ENCODE data around the gene ATP10B. TPM values are rescaled to one million over a fixed set of nuclear protein-coding genes. Genes with fewer than 3 reads are reported as not detected.

The ATP10B gene
- polyA plus RNA-seq, 2 donors = 5.0 to 6.6 TPM

DNA sequence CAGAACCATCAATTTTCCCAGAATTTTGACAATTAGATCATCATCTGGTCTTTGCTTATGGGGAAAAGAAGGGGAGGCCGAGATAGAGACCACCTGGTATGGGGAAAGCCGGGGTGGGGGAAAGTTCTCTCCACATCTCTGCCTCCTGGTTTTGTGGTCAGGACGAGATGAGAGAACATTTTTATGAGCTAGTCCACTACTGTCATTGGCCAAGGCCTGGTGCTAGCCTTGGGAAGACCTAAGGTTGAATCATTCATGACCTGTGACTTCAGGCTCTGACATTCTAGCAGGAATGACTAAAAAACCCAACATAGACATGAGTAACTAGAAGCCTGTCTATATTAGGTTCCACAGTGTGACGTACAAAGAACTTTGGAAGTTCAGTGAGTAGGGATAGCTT lies 295.2 kb downstream of the ATP10B start:
- Histone ChIP-seq H3K36me3 (ENCODE audit: control insufficient read depth in 2 of 2, insufficient read depth in 2 of 2, low read length in 1 of 2) (no peaks in the 10 kb centered on the region), H3K9me3 (ENCODE audit: control insufficient read depth in 2 of 2, insufficient read depth in 1 of 2, low read depth in 1 of 2, low read length in 1 of 2) (no peaks in the 10 kb centered on the region), H3K27ac (ENCODE audit: low read depth in 2 of 2, low read length in 1 of 2) (no peak overlapping the region), H3K4me1 (ENCODE audit: control insufficient read depth in 2 of 2, insufficient read depth in 2 of 2, low read length in 1 of 2) (no peaks in the 10 kb centered on the region), H3K27me3 (ENCODE audit: control insufficient read depth in 1 of 2, insufficient read depth in 2 of 2, low read length in 2 of 2) (no peaks in the 10 kb centered on the region), H3K4me3 (ENCODE audit: low read depth in 1 of 2, low read length in 2 of 2) (no peak overlapping the region)
- 80 to 83% methylated on average over 4 of the region's 4 CpGs for WGBS, 2 donors

DNA sequence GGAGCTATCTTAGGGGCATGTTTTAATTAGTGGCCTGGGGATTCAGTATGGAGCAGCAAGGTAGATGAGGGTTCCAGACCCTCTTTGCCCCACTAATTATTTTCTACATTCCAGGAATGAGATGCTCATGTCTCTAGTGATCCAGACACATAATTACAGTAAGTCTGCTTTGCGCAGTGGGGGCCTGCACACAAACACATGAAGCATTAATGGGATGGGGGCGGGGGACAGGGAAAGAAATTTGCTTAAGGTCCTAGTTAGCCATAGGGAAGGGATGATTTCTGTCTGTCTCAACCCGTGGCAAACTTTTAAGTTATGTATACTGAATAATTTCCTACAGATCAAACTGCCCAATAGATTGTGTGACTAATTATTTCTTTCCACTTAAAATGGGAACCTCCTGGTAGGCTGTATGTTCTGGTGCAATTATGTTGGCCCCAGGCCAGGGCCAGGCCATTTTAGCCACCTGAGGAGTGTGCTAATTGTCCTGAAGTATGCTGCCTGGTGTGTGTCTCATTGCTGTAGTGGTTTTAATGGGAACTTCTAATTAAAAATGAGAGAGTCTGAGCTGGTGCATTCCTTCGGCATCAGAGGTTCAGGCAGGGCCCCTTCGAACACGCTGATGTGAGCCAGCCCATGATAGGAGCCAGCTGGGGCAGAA lies 295.9 kb downstream of the ATP10B start:
- 75 to 77% methylated on average over 6 of the region's 6 CpGs for WGBS, 2 donors

DNA sequence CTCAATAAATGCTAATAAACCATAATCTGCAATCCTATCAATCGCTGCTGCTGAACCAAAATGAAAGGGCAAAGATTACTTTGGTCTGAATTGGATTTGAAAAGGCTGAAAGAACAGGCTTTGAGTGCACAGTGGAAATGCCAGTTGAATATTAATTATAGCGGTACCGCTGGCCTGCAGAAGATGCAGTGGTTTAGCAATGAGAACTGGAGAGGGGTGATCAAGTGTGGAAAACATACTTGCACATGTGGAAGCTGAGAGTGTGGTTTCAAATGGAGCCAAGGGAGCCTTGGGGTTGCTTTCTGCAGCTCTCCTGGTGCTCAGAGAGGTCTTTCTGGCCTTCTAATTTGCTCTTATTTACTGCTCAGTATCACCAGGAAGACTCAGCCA lies 296.4 kb downstream of the ATP10B start:
- Histone ChIP-seq H3K27ac (ENCODE audit: low read depth in 2 of 2, low read length in 1 of 2) (no peak overlapping the region), H3K27me3 (ENCODE audit: control insufficient read depth in 1 of 2, insufficient read depth in 2 of 2, low read length in 2 of 2) (no peaks in the 10 kb centered on the region), H3K9me3 (ENCODE audit: control insufficient read depth in 2 of 2, insufficient read depth in 1 of 2, low read depth in 1 of 2, low read length in 1 of 2) (no peaks in the 10 kb centered on the region), H3K4me3 (ENCODE audit: low read depth in 1 of 2, low read length in 2 of 2) (no peak overlapping the region), H3K36me3 (ENCODE audit: control insufficient read depth in 2 of 2, insufficient read depth in 2 of 2, low read length in 1 of 2) (no peaks in the 10 kb centered on the region), H3K4me1 (ENCODE audit: control insufficient read depth in 2 of 2, insufficient read depth in 2 of 2, low read length in 1 of 2) (no peaks in the 10 kb centered on the region)
- 93 to 95% methylated on average over 3 of the region's 3 CpGs for WGBS, 2 donors

More for the DNA sequence above, 295.9 kb downstream of the ATP10B start:
- no peaks in the 10 kb centered on the region for H3K36me3 ChIP-seq (ENCODE audit: control insufficient read depth in 2 of 2, insufficient read depth in 2 of 2, low read length in 1 of 2)
- H3K4me1 ChIP-seq (ENCODE audit: control insufficient read depth in 2 of 2, insufficient read depth in 2 of 2, low read length in 1 of 2) = no peaks in the 10 kb centered on the region
- no peaks in the 10 kb centered on the region for H3K27me3 ChIP-seq (ENCODE audit: control insufficient read depth in 1 of 2, insufficient read depth in 2 of 2, low read length in 2 of 2)
- no peak overlapping the region for H3K4me3 ChIP-seq (ENCODE audit: low read depth in 1 of 2, low read length in 2 of 2)
- no peak overlapping the region for H3K27ac ChIP-seq (ENCODE audit: low read depth in 2 of 2, low read length in 1 of 2)
- no peaks in the 10 kb centered on the region for H3K9me3 ChIP-seq (ENCODE audit: control insufficient read depth in 2 of 2, insufficient read depth in 1 of 2, low read depth in 1 of 2, low read length in 1 of 2)

DNA sequence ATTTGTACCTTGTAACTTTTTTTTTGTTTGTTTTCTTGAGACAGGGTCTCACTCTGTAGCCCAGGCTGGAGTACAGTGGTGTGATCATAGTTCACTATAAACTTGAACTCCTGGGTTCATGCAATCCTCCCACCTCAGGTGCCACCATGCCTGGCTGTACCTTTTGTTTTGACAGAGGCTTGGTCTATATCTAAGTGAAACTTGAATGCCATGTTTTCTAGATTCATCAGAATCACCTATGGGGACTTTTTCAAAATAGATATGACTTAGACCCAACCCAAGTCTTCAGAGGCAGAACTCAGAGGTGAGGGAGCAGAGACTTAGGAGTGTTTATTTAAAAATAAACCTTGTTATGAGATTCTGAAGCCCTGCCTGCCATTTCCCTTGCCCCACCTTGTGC lies 301.9 kb downstream of the ATP10B start:
- H3K4me1 ChIP-seq (ENCODE audit: control insufficient read depth in 2 of 2, insufficient read depth in 2 of 2, low read length in 1 of 2) = no peaks in the 10 kb centered on the region
- no peaks in the 10 kb centered on the region for H3K36me3 ChIP-seq (ENCODE audit: control insufficient read depth in 2 of 2, insufficient read depth in 2 of 2, low read length in 1 of 2)
- H3K9me3 ChIP-seq (ENCODE audit: control insufficient read depth in 2 of 2, insufficient read depth in 1 of 2, low read depth in 1 of 2, low read length in 1 of 2) = peaks cover 0 to 3% of the 10 kb centered on the region in 2 donors
- no peak overlapping the region for H3K27ac ChIP-seq (ENCODE audit: low read depth in 2 of 2, low read length in 1 of 2)
- H3K4me3 ChIP-seq (ENCODE audit: low read depth in 1 of 2, low read length in 2 of 2) = no peak overlapping the region
- no peaks in the 10 kb centered on the region for H3K27me3 ChIP-seq (ENCODE audit: control insufficient read depth in 1 of 2, insufficient read depth in 2 of 2, low read length in 2 of 2)

DNA sequence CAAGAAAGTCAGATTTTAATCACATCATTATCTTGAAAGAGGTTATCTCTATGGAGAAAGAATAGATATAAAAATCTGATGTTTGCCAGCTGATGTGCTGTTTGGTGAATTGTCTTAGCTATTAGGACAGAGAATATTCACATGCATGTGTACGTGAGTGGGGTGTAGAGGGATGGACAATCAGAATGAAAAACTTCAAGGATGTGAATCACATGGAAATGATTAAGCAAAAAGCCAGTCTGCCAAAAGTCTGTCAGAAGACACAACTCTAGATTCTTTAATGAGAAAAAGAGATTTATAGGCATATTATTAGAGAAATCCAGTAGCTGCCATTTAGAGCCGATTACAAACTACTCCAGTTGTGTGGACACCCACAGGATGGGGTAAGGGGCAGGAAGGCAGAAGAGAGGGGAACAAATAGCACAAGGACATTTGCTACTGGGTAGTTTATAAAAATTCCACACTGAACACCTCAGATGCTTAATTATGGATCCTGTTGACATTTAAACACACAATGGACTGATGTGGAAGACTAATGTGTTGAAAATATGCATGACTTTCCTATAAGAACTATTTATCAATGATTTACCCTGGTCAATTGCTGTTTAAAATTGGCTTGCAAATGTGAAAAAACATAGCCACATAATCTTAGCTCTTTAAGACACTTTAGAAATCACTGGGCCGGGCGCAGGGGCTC lies 302.9 kb downstream of the ATP10B start:
- H3K4me1 ChIP-seq (ENCODE audit: control insufficient read depth in 2 of 2, insufficient read depth in 2 of 2, low read length in 1 of 2) = no peaks in the 10 kb centered on the region
- WGBS, 2 donors = 69 to 71% methylated on average over 4 of the region's 4 CpGs
- H3K9me3 ChIP-seq (ENCODE audit: control insufficient read depth in 2 of 2, insufficient read depth in 1 of 2, low read depth in 1 of 2, low read length in 1 of 2) = peaks cover 2 to 3% of the 10 kb centered on the region in 2 donors
- H3K27me3 ChIP-seq (ENCODE audit: control insufficient read depth in 1 of 2, insufficient read depth in 2 of 2, low read length in 2 of 2) = no peaks in the 10 kb centered on the region
- H3K4me3 ChIP-seq (ENCODE audit: low read depth in 1 of 2, low read length in 2 of 2) = no peak overlapping the region
- H3K36me3 ChIP-seq (ENCODE audit: control insufficient read depth in 2 of 2, insufficient read depth in 2 of 2, low read length in 1 of 2) = no peaks in the 10 kb centered on the region
- H3K27ac ChIP-seq (ENCODE audit: low read depth in 2 of 2, low read length in 1 of 2) = no peak overlapping the region

DNA sequence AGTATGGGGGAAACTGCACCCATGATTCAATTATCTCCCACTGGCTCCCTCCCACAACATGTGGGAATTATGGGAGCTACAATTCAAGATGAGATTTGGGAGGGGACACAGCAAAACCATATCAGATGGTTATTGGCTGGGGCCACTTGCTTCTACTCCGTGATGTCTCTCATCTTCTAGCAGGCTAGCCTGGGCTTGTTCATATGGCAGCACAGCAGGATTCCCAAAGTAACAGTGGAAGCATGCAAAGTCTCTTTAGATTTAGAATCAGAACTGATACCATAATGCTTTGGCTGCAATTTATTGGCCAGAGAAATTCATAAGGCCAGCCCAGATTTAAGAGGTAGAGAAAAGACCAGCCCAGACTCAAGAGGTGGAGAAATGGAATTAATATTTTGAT lies 304.1 kb downstream of the ATP10B start:
- Histone ChIP-seq H3K27me3 (ENCODE audit: control insufficient read depth in 1 of 2, insufficient read depth in 2 of 2, low read length in 2 of 2) (no peaks in the 10 kb centered on the region), H3K27ac (ENCODE audit: low read depth in 2 of 2, low read length in 1 of 2) (no peak overlapping the region), H3K36me3 (ENCODE audit: control insufficient read depth in 2 of 2, insufficient read depth in 2 of 2, low read length in 1 of 2) (no peaks in the 10 kb centered on the region), H3K4me1 (ENCODE audit: control insufficient read depth in 2 of 2, insufficient read depth in 2 of 2, low read length in 1 of 2) (no peaks in the 10 kb centered on the region), H3K9me3 (ENCODE audit: control insufficient read depth in 2 of 2, insufficient read depth in 1 of 2, low read depth in 1 of 2, low read length in 1 of 2) (peaks cover 2 to 3% of the 10 kb centered on the region in 2 donors), H3K4me3 (ENCODE audit: low read depth in 1 of 2, low read length in 2 of 2) (no peak overlapping the region)
- WGBS, 2 donors = 57 to 61% methylated on average over 1 of the region's 1 CpG

DNA sequence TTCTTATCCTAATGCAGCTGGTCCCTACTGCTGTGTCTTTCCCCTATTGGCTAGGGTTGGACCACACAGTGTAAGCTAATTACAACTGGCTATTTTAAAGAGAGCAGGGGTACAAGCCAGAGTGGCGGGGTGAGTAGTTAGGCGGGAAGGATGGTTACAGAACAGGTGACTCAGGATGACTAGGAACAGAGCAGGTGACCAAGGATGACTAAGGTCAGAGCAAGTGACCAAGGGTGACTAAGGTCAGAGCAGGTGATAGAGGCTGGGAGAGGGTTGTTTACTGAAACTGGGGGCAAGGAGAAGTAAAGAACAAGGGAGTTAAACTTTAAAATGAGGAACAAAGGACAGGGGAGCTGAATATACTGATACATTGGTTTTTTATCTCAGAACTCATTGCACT lies 304.9 kb downstream of the ATP10B start:
- no peaks in the 10 kb centered on the region for H3K36me3 ChIP-seq (ENCODE audit: control insufficient read depth in 2 of 2, insufficient read depth in 2 of 2, low read length in 1 of 2)
- H3K9me3 ChIP-seq (ENCODE audit: control insufficient read depth in 2 of 2, insufficient read depth in 1 of 2, low read depth in 1 of 2, low read length in 1 of 2) = peaks cover 2 to 3% of the 10 kb centered on the region in 2 donors
- H3K27me3 ChIP-seq (ENCODE audit: control insufficient read depth in 1 of 2, insufficient read depth in 2 of 2, low read length in 2 of 2) = no peaks in the 10 kb centered on the region
- H3K4me1 ChIP-seq (ENCODE audit: control insufficient read depth in 2 of 2, insufficient read depth in 2 of 2, low read length in 1 of 2) = no peaks in the 10 kb centered on the region
- no peak overlapping the region for H3K27ac ChIP-seq (ENCODE audit: low read depth in 2 of 2, low read length in 1 of 2)
- H3K4me3 ChIP-seq (ENCODE audit: low read depth in 1 of 2, low read length in 2 of 2) = no peak overlapping the region
- 76 to 85% methylated on average over 2 of the region's 2 CpGs for WGBS, 2 donors

DNA sequence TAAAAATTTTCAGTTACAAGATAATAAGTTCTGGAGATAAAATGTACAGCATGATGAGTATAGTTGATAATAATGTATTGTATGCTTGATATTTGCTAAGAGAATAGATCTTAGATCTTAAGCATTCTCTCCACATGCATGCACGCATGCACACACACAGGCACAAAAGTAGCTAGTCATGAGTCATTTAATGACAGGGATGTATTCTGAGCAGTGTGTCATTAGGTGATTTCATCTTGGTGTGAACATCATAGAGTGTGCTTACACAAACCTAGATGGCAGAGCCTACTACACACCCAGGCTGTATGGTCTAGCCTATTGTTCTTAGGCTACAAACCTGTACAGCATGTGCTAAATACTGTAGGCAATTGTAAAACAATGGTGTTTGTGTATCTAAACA lies 306.2 kb downstream of the ATP10B start:
- Histone ChIP-seq H3K4me1 (ENCODE audit: control insufficient read depth in 2 of 2, insufficient read depth in 2 of 2, low read length in 1 of 2) (no peaks in the 10 kb centered on the region), H3K27me3 (ENCODE audit: control insufficient read depth in 1 of 2, insufficient read depth in 2 of 2, low read length in 2 of 2) (no peaks in the 10 kb centered on the region), H3K27ac (ENCODE audit: low read depth in 2 of 2, low read length in 1 of 2) (no peak overlapping the region), H3K9me3 (ENCODE audit: control insufficient read depth in 2 of 2, insufficient read depth in 1 of 2, low read depth in 1 of 2, low read length in 1 of 2) (peaks cover 2 to 3% of the 10 kb centered on the region in 2 donors), H3K4me3 (ENCODE audit: low read depth in 1 of 2, low read length in 2 of 2) (no peak overlapping the region), H3K36me3 (ENCODE audit: control insufficient read depth in 2 of 2, insufficient read depth in 2 of 2, low read length in 1 of 2) (no peaks in the 10 kb centered on the region)
- WGBS, 2 donors = 74 to 80% methylated on average over 1 of the region's 1 CpG

DNA sequence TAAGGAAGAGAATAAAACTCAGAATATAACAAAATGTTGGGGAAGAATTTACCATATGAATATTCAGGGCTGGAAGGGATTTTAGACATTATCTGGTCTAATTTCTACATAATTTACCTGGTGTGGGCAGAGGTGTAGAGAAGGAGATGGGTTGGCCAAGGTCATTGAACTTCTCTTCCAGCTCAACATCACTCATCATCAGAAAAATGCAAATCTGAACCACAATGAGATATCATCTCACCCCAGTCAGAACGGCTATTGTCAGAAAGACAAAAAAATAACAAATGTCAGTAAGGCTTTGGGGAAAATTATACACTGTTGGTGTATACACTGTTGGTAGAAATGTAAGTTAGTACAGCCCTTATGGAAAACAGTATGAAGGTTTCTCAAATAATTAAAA lies 308.6 kb downstream of the ATP10B start:
- no peaks in the 10 kb centered on the region for H3K27me3 ChIP-seq (ENCODE audit: control insufficient read depth in 1 of 2, insufficient read depth in 2 of 2, low read length in 2 of 2)
- H3K9me3 ChIP-seq (ENCODE audit: control insufficient read depth in 2 of 2, insufficient read depth in 1 of 2, low read depth in 1 of 2, low read length in 1 of 2) = peaks cover 2 to 3% of the 10 kb centered on the region in 2 donors
- no peak overlapping the region for H3K4me3 ChIP-seq (ENCODE audit: low read depth in 1 of 2, low read length in 2 of 2)
- no peaks in the 10 kb centered on the region for H3K36me3 ChIP-seq (ENCODE audit: control insufficient read depth in 2 of 2, insufficient read depth in 2 of 2, low read length in 1 of 2)
- H3K4me1 ChIP-seq (ENCODE audit: control insufficient read depth in 2 of 2, insufficient read depth in 2 of 2, low read length in 1 of 2) = no peaks in the 10 kb centered on the region
- WGBS, 2 donors = 63 to 71% methylated on average over 1 of the region's 1 CpG
- H3K27ac ChIP-seq (ENCODE audit: low read depth in 2 of 2, low read length in 1 of 2) = no peak overlapping the region

DNA sequence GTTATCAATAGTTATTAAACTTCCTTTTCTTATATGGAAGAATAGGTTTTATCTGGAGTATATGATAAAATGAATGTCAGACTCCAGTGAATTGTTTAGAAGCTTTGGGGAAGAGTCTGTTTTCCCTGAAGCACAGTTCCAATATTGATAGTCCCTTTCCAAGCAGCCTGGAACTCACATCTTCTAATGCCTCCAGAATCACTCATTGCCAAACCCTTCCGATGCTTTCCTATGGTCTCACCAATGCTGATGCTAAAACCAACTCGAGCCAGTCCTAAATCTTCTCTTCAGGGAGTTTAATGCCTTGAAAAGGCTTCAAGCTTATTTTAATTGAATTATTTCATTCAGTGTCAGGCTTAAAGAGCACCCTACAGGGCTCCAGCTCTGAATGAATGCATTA lies 309.2 kb downstream of the ATP10B start:
- H3K4me3 ChIP-seq (ENCODE audit: low read depth in 1 of 2, low read length in 2 of 2) = no peak overlapping the region
- no peak overlapping the region for H3K27ac ChIP-seq (ENCODE audit: low read depth in 2 of 2, low read length in 1 of 2)
- no peaks in the 10 kb centered on the region for H3K4me1 ChIP-seq (ENCODE audit: control insufficient read depth in 2 of 2, insufficient read depth in 2 of 2, low read length in 1 of 2)
- H3K27me3 ChIP-seq (ENCODE audit: control insufficient read depth in 1 of 2, insufficient read depth in 2 of 2, low read length in 2 of 2) = no peaks in the 10 kb centered on the region
- H3K9me3 ChIP-seq (ENCODE audit: control insufficient read depth in 2 of 2, insufficient read depth in 1 of 2, low read depth in 1 of 2, low read length in 1 of 2) = peaks cover 2 to 3% of the 10 kb centered on the region in 2 donors
- WGBS, 2 donors = 79 to 85% methylated on average over 2 of the region's 2 CpGs
- H3K36me3 ChIP-seq (ENCODE audit: control insufficient read depth in 2 of 2, insufficient read depth in 2 of 2, low read length in 1 of 2) = no peaks in the 10 kb centered on the region
